ENCODE data around the gene MAML3. TPM values are rescaled to one million over a fixed set of nuclear protein-coding genes. Genes with fewer than 3 reads are reported as not detected.

Gene MAML3
- total RNA-seq, 1 donor from 2014 or later = 8.1 TPM

DNA sequence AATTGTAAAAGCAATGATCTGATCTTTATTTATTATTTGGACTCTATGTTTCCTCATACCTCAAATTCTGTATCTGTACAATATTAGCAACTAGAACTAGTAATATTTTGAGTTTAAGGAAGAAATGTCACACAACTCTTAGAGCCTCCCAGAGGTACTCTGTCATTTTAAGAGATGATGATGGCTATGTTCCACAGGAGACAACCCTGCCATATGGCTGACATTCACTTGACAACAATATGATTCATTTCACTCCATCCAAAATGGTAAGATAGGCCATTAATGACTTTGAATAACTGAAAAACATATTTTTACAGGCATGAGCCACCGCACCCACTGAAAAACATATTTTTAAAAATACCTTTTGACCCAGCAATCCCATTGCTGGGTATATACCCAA lies 190.3 kb downstream of the MAML3 start:
- Mint-ChIP-seq H3K27me3 (ENCODE audit: low read depth, unreplicated experiment) (no peaks in the 10 kb centered on the region), H3K9me3 (ENCODE audit: unreplicated experiment) (no peaks in the 10 kb centered on the region), H3K4me1 (ENCODE audit: low read depth, unreplicated experiment) (peaks cover 3% of the 10 kb centered on the region), H3K27ac (ENCODE audit: unreplicated experiment) (no peak overlapping the region), H3K36me3 (ENCODE audit: low read depth, unreplicated experiment) (no peaks in the 10 kb centered on the region), H3K4me3 (ENCODE audit: unreplicated experiment) (no peak overlapping the region)
- FAIRE-seq (no peak), DNase-seq (ENCODE audit: low read depth) (no peak)
- no peaks in the 10 kb centered on the region for H3K4me1 ChIP-seq (ENCODE audit: insufficient read depth, low read length)
- no peaks in the 10 kb centered on the region for H3K9me3 ChIP-seq (ENCODE audit: insufficient read depth, low read depth, low read length)
- no peaks in the 10 kb centered on the region for H4K20me1 ChIP-seq (ENCODE audit: insufficient read depth, low read length)
- no peak overlapping the region for H3K4me2 ChIP-seq (ENCODE audit: low read length)
- H2AFZ ChIP-seq (ENCODE audit: low read depth, low read length) = no peak overlapping the region
- no peak overlapping the region for H3K4me3 ChIP-seq (ENCODE audit: insufficient read depth, low read depth, low read length)
- no peaks in the 10 kb centered on the region for H3K36me3 ChIP-seq (ENCODE audit: insufficient read depth, low read length)
- no peak overlapping the region for H3K9ac ChIP-seq (ENCODE audit: low read length)
- no peak for TF ChIP-seq EZH2 (IDR thresholded peaks at IDR 0.05; ENCODE audit: insufficient read depth, low read length)
- TF ChIP-seq, protein P1, sequence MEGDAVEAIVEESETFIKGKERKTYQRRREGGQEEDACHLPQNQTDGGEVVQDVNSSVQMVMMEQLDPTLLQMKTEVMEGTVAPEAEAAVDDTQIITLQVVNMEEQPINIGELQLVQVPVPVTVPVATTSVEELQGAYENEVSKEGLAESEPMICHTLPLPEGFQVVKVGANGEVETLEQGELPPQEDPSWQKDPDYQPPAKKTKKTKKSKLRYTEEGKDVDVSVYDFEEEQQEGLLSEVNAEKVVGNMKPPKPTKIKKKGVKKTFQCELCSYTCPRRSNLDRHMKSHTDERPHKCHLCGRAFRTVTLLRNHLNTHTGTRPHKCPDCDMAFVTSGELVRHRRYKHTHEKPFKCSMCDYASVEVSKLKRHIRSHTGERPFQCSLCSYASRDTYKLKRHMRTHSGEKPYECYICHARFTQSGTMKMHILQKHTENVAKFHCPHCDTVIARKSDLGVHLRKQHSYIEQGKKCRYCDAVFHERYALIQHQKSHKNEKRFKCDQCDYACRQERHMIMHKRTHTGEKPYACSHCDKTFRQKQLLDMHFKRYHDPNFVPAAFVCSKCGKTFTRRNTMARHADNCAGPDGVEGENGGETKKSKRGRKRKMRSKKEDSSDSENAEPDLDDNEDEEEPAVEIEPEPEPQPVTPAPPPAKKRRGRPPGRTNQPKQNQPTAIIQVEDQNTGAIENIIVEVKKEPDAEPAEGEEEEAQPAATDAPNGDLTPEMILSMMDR (IDR thresholded peaks at IDR 0.05; ENCODE audit: insufficient read depth, low read depth, low read length) = no peak
- H3K27ac ChIP-seq (ENCODE audit: low read depth, low read length) = no peak overlapping the region
- H3K79me2 ChIP-seq (ENCODE audit: insufficient read depth, low read length) = no peaks in the 10 kb centered on the region
- H3K27me3 ChIP-seq (ENCODE audit: insufficient read depth, low read length) = no peaks in the 10 kb centered on the region

DNA sequence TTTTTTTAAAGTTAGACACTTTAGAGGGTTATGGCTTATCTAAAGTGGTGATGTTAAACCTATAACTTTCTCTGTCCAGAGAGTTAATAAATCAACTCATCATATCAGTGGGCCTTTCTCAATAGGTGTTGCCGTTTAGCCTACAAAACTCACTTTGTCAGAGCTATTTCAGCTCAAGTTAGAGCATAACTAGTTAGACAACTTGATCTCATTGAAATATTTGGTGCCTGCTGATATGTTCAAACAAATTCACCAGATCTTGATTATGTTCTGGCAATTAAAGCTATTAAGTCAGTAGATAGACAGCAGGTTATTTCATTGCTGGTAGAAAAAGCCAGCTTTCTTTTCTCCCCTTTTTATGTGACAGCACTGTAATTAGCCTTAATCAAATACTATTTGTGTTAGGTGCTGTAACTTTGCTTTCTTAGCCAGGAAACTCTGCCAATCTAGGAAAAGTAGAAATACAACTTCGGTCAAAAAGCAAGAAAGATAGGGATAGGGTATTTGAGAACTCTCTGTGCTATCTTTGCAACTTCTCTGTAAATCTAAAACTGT lies 191.8 kb downstream of the MAML3 start:
- FAIRE-seq (no peak), DNase-seq (ENCODE audit: low read depth) (no peak)
- no peaks in the 10 kb centered on the region for H3K9me3 Mint-ChIP-seq (ENCODE audit: unreplicated experiment)
- Histone ChIP-seq H3K4me2 (ENCODE audit: low read length) (no peak overlapping the region), H3K79me2 (ENCODE audit: insufficient read depth, low read length) (no peaks in the 10 kb centered on the region), H3K27ac (ENCODE audit: low read depth, low read length) (no peak overlapping the region), H3K4me1 (ENCODE audit: insufficient read depth, low read length) (no peaks in the 10 kb centered on the region), H2AFZ (ENCODE audit: low read depth, low read length) (no peak overlapping the region), H4K20me1 (ENCODE audit: insufficient read depth, low read length) (no peaks in the 10 kb centered on the region), H3K9me3 (ENCODE audit: insufficient read depth, low read depth, low read length) (no peaks in the 10 kb centered on the region), H3K36me3 (ENCODE audit: insufficient read depth, low read length) (no peaks in the 10 kb centered on the region), H3K9ac (ENCODE audit: low read length) (no peak overlapping the region), H3K4me3 (ENCODE audit: insufficient read depth, low read depth, low read length) (no peak overlapping the region), H3K27me3 (ENCODE audit: insufficient read depth, low read length) (no peaks in the 10 kb centered on the region)
- no peak overlapping the region for H3K27ac Mint-ChIP-seq (ENCODE audit: unreplicated experiment)
- TF ChIP-seq EZH2 (IDR thresholded peaks at IDR 0.05; ENCODE audit: insufficient read depth, low read length) = no peak
- TF ChIP-seq, protein P1 (IDR thresholded peaks at IDR 0.05; ENCODE audit: insufficient read depth, low read depth, low read length) = no peak
- H3K4me3 Mint-ChIP-seq (ENCODE audit: unreplicated experiment) = no peak overlapping the region
- no peaks in the 10 kb centered on the region for H3K36me3 Mint-ChIP-seq (ENCODE audit: low read depth, unreplicated experiment)
- H3K27me3 Mint-ChIP-seq (ENCODE audit: low read depth, unreplicated experiment) = no peaks in the 10 kb centered on the region
- H3K4me1 Mint-ChIP-seq (ENCODE audit: low read depth, unreplicated experiment) = peaks cover 3% of the 10 kb centered on the region

DNA sequence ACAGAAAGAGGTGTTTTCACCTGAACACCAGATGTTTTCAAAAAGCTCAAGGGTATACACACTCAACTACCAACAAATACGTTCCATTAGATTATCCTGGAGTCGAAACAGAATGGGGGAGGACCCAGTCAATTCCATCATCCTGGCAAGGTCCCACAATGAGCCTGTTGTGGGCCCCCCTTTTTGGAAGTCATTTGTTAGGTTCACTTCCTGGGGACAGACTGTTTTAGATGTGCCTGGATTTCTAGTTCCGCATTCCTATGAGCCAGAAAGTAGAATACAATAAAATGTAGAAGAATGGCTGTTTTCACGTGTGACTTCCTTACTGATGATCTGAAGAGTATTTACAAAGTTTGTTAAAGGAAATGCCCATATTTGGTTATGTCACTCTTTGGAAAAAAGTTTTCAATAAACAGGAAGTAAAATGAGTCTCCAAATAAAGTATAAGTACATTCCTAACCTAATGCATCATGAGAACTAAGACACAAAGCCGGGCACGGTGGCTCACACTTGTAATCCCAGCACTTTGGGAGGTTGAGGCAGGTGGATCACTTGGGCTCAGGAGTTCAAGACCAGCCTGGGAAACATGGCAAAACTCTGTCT lies 192.5 kb downstream of the MAML3 start:
- Mint-ChIP-seq H3K27me3 (ENCODE audit: low read depth, unreplicated experiment) (no peaks in the 10 kb centered on the region), H3K27ac (ENCODE audit: unreplicated experiment) (peak overlapping the region; percentile 34), H3K4me3 (ENCODE audit: unreplicated experiment) (no peak overlapping the region), H3K4me1 (ENCODE audit: low read depth, unreplicated experiment) (no peaks in the 10 kb centered on the region), H3K36me3 (ENCODE audit: low read depth, unreplicated experiment) (no peaks in the 10 kb centered on the region), H3K9me3 (ENCODE audit: unreplicated experiment) (no peaks in the 10 kb centered on the region)
- TF ChIP-seq EZH2 (IDR thresholded peaks at IDR 0.05; ENCODE audit: insufficient read depth, low read length) = no peak
- TF ChIP-seq, protein P1 (IDR thresholded peaks at IDR 0.05; ENCODE audit: insufficient read depth, low read depth, low read length) = no peak
- Histone ChIP-seq H3K4me1 (ENCODE audit: insufficient read depth, low read length) (peaks cover 2% of the 10 kb centered on the region), H3K27ac (ENCODE audit: low read depth, low read length) (no peak overlapping the region), H3K27me3 (ENCODE audit: insufficient read depth, low read length) (no peaks in the 10 kb centered on the region), H4K20me1 (ENCODE audit: insufficient read depth, low read length) (no peaks in the 10 kb centered on the region), H3K4me3 (ENCODE audit: insufficient read depth, low read depth, low read length) (no peak overlapping the region), H2AFZ (ENCODE audit: low read depth, low read length) (no peak overlapping the region), H3K79me2 (ENCODE audit: insufficient read depth, low read length) (no peaks in the 10 kb centered on the region), H3K9me3 (ENCODE audit: insufficient read depth, low read depth, low read length) (no peaks in the 10 kb centered on the region), H3K9ac (ENCODE audit: low read length) (no peak overlapping the region), H3K36me3 (ENCODE audit: insufficient read depth, low read length) (no peaks in the 10 kb centered on the region), H3K4me2 (ENCODE audit: low read length) (no peak overlapping the region)
- DNase-seq (ENCODE audit: low read depth) = no peak
- FAIRE-seq = no peak

All from astrocyte (in vitro differentiated cells and primary cell).